ENCODE measurements around the gene C16orf95.
A peak's percentile ranks its signal among the peaks of the same experiment; 100 is the strongest.

C16orf95 gene

GRCh38 chr16:87311387-87311786 lies 5.8 kb downstream of the C16orf95 start:
- DNase-seq: no peak

DNA sequence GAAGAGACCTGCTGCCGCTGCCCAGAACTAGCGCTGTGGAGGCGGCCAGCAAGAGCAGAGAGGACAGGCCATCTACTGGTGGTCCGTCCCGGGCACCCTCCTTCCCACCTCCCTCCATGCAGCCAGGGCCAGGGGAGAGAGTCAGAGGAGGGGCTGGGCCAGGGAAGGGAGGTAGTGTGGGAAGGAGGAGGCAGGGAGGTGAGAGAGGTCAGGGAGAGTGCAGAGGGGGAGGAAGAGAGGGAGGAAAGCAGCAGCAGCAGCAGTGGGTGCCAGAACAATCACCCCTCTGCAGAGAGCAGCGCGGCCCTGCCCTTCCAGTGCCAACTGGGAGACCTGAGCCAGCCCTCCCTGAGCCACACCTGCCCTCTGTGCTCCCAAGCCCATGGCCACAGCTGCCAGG lies 6.6 kb downstream of the C16orf95 start:
- no peak for DNase-seq

- DNase-seq: no peak
These were observed 7.3 kb downstream of the C16orf95 start for GRCh38 chr16:87309620-87310525.

DNA sequence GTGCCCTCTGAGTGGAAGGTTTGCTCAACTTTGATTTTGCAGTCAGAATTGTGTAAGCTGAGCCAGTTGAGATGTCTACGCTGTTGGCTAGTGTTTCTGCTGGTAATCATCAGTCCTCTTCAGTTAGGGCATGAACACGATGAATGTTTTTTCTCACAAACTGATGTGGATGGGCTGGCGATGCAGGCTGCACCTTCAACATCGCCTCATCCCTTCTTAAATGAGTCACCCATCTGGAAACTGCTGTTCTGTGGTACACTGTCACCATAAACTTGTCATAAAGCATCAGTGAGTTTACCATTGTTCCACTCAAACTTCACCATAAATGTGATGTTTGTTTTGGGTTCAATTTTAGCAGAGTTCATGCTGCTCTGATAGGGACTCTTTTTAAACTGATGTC lies 8.4 kb downstream of the C16orf95 start:
- no peak for DNase-seq

DNA sequence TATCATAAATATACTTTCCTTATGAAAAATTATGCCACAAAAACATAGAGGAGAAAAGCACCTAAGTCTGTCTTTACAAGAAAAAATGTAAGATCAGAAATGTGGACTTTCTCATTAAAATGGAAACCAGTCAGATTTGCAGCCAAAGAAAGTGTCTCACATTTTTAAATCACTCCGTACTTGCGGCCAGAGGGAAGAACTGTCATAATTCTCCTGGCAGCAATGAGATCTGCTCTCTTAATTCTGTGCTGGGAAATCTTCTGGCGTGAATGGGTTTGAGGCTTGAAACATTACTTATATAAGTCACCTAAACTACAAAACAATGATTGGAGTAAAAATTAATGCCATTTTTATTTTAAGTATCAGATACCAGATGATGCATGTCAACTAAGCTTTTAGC lies 10.7 kb downstream of the C16orf95 start:
- no peak for DNase-seq

DNA sequence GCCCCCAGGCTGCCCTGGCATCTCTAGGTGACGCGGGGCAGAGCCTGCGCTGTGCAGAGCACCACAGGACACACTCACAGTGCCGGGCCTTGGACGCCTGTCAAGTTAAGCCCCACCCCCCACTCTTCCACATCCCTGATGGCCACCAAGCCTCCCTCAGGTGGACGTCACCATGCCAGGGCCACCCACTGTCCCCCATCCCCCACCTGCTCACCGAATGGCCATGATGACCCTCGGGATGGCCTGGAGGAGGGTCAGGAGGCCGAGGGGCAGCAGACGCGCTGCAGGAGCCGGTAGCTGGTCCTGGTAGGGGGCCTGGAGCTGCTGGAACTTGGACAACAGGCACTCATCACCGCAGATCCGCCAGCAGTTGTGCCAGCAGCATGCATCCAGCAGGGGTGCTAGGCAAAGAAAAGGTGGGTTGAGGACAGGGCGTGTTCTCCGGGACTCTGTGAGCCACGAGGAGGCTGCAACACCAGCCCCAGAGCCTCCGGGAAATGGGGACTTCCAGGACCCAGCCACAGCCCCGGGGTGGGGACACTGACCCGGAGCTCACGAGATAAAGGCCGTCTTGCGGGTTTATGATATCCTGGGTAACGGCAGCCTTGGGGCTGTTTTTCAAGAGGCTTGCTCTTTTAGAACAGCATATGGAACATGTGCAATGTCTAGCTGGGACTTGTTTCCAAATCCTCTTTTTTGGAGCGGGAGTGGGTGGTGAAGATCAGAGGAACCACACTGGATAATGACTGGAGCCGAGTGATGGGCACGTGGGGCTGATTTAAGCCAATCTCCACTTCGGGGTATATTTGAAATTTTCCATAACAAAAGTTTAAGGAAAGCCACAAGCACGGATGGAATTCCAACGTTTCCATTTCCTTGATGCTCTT lies 11.4 kb downstream of the C16orf95 start:
- DNase-seq: no peak

DNA sequence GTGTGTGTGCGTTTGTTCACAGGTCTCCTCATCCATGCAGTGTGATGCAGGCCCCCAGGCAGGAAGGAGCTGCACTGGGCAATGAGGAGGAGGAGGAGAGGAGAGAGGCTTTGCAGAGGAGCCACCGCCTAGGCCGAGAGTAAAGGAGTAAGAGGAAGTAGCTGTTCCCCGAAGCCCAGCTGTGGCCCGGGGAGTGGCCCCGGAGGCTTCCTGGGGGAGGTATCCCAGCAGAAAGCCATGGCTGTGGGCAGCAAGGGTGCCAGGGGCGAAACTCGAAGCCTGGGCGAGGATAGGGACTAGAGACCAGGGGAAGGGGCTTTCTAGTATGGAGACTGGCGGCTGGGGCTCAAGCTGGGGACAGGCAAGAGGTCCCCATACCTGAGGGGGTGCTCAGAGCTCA lies 12.2 kb downstream of the C16orf95 start:
- DNase-seq: no peak

DNA sequence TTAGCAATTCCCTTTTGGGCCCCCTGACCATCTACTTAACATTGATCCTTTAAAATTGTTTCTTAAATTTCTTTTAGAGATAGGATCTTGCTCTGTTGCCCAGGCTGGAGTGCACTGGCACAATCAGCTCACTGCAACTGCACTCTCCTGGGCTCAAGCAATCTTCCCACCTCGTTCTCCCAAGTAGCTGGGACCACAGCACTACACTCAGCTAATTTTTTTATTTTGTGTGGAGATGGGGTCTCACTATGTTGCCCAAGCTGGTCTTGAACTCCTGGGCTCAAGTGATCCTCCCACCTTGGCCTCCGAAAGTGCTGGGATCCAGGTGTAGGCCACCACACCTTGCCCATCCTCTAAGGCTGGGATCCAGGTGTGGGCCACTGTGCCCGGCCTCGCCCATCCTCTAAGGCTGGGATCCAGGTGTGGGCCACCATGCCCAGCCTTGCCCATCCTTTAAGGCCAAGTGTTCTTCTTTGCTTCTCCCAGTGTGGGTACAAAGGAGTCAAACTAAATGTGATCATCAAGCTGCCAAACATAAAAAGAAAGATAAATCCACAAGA lies 13.2 kb downstream of the C16orf95 start:
- DNase-seq: no peak

- DNase-seq: no peak
These were observed 13.7 kb downstream of the C16orf95 start for GRCh38 chr16:87303431-87303930.

- no peak for DNase-seq
These were observed 18.2 kb downstream of the C16orf95 start for GRCh38 chr16:87298857-87299465.

- peak; percentile 66 for DNase-seq
These were observed 19.1 kb downstream of the C16orf95 start for GRCh38 chr16:87297918-87298631.

DNA sequence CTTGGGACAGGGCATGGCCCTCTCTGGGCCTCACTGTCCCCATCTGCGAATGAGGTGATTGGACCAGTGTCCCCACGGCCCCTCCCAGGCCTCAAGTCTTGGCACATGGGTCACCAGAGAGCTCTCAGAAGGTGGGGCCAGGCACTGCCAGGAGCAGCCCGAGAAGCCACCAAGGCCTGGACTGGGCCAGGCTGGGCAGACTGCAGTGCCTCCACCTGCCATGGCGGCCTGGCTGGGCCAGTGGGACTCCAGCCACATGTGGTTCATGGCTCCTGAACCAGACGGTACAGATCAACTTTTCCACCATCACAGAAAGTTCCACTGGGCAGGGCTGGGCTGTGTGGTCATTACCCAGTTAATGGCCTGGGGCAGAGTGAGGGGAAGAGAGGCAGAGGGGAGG lies 19.8 kb downstream of the C16orf95 start:
- no peak for DNase-seq

GRCh38 chr16:87295661-87296531 lies 21.3 kb downstream of the C16orf95 start:
- DNase-seq: no peak

DNA sequence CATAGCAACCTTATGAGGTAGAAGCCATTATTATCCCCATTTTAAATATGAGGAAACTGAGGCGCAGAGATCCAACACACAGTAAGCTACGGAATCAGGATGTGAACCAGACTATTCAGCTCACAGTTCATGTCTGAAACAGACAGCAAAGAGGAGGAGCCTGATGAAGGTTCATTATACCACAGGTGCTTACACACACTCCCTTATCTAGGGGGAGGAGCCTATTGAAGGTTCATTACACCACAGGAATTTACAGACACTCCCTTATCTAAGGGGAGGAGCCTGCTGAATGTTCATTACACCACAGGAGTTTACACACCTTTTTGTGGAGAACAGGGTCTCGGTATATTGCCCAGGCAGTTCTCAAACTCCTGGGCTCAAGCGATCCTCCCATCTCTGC lies 21.9 kb downstream of the C16orf95 start:
- DNase-seq: no peak

- DNase-seq: no peak
These were observed 23.2 kb downstream of the C16orf95 start for GRCh38 chr16:87293990-87294389.

- DNase-seq: no peak
These were observed 25.2 kb downstream of the C16orf95 start for GRCh38 chr16:87291944-87292343.

GRCh38 chr16:87288753-87289362 lies 28.3 kb downstream of the C16orf95 start:
- DNase-seq: no peak

DNA sequence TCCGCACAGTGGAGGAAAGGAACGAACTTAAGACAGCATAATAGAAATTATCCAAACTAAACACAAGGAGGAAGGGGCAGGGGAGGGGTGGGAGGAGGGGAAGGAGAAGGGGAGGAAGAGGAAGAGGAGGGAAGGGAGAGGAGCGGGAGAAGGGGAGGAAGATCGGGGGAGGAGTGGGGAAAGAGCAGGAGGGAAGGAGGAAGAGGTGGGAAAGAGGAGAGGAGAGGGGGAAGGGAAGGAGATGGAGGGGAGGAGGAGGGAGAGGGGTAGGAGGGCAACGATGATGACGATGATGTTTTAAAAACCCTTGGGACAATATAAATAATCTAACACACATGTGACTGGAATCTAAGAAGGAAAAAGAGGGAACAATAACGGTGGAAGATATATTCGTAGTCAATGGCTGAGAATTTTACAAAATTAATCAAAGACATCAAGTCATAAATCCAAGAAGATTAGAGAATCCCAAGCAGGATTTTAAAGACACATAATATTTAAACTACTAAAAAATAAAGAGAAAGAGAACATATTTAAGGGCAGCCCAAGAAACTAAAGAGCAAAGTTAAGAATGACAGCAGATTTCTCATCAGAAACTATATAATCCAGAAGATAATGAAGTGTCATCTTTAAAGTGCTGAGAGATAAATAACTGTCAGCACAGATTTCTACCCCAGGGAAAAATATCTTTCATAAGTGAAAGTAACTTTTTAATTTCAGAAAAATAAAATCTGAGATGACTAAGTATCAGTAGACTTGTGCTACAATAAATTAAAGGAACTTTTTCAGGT lies 30.2 kb downstream of the C16orf95 start:
- no peak for DNase-seq

- DNase-seq: no peak
These were observed 33.0 kb downstream of the C16orf95 start for GRCh38 chr16:87284183-87284582.

Measured in stimulated activated CD8-positive, alpha-beta memory T cell treated with anti-CD3 and anti-CD28 coated beads, Interleukin-4, amount 100 ng/mL, for 48 hours (primary cell).